ENCODE data around the gene F11R. TPM values are rescaled to one million over a fixed set of nuclear protein-coding genes. Genes with fewer than 3 reads are reported as not detected.
"Not testable (repeated sequence)": the region's sequence is repeated elsewhere in the genome, so short reads cannot be mapped to it uniquely, and the experiment has no call there.

Gene F11R
- total RNA-seq, 1 donor from 2014 or later = 92.2 TPM

DNA sequence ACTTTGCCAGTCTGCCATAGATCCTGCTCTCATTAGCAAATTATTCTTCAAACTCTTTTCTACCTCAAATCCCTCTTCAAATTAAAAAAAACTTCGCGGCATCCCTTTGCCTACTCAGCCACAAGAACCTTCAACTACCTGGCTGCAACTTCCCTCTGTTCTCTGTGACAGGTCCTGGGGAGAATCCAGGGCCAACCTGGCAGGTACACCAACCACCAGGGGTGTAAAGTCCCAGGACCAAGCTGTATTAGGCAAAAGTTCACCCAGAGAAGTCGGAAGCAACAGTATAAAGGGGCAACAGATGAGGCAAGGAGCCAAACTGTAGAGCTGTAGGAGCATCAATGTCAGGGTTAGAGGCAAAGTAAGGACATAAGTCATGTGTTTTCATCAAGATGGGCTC is 48.0 kb downstream of the F11R start:
- no peak for DNase-seq (ENCODE audit: low read depth in 2 of 2)

DNA sequence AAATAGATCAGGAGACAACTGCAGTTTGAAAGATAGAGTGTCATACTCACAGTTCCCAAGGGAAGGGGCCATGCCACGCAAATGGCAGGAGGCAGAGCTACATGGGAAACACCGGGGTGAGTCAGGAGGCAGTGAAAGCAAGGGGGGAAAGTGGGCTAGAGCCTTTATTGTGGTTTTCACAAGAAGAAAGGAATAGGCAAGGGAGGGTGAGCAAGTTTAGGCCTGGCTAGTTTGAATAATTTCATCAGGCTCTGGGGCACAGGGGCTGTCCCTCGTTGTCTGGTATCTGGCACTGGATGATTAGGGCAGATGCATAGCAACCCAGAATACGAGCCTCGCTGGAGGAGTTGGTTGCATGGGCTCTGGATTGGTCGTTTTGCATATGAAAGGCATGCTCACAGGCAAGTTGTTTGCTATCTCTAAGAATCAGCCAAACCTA is 49.3 kb downstream of the F11R start:
- DNase-seq (ENCODE audit: low read depth in 2 of 2) = no peak

DNA sequence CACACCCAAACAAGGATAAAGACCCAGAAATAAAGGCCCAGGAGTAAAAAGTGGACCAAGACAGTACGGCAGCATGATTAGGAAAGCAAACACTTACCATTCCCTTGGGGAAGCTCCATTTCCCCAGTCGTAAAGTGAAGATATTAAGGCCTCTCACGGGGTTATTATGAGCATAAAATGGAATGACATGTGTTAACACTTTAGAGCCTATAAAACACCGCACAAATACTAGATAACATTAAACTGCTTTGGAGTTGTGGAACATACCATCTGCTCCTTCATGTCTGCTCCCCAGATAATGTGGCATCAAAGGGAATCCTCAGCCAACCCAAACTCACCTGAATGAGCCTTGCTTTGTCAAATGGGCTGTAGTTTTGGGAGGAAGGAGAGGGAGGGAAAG is 57.4 kb downstream of the F11R start:
- no peak for DNase-seq (ENCODE audit: low read depth in 2 of 2)

DNA sequence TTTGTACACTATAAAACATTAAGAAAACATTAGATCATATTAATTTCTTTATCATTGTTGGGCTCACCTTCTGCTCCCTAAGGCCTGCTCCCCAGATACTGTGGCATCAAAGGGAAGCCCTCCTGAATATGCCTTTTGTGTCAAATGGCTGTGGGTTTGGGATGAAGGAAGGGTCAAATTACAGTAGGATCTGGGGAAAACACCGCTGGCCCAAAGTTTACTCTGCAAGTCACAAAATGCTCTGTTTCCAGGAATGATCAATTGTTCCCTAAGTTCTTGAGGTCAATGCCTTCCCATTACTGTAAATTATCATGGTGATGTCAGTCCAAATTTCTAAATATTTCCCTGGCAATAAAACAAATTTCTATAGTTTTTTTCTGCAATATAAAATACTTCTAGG is 59.5 kb downstream of the F11R start:
- no peak for DNase-seq (ENCODE audit: low read depth in 2 of 2)

DNA sequence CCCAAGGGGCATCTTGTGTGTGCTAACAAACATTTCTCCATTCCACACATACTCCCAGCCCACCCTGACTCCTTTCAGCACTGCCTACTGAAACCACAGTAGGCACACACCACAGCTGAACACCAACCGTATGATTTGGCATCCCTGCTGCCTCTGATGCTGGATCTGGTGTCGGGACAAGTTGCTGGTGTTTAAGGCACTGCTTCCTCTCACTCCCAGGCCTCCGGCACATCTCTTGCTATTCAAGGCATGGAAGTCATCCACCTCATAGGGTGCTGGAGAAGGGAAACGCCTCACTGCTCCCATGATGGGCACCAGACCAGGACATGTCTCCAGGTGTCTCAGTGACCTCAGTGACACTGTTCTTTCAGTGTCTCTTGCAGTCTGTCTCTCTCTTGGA is 64.0 kb downstream of the F11R start:
- no peak for DNase-seq (ENCODE audit: low read depth in 2 of 2)

DNA sequence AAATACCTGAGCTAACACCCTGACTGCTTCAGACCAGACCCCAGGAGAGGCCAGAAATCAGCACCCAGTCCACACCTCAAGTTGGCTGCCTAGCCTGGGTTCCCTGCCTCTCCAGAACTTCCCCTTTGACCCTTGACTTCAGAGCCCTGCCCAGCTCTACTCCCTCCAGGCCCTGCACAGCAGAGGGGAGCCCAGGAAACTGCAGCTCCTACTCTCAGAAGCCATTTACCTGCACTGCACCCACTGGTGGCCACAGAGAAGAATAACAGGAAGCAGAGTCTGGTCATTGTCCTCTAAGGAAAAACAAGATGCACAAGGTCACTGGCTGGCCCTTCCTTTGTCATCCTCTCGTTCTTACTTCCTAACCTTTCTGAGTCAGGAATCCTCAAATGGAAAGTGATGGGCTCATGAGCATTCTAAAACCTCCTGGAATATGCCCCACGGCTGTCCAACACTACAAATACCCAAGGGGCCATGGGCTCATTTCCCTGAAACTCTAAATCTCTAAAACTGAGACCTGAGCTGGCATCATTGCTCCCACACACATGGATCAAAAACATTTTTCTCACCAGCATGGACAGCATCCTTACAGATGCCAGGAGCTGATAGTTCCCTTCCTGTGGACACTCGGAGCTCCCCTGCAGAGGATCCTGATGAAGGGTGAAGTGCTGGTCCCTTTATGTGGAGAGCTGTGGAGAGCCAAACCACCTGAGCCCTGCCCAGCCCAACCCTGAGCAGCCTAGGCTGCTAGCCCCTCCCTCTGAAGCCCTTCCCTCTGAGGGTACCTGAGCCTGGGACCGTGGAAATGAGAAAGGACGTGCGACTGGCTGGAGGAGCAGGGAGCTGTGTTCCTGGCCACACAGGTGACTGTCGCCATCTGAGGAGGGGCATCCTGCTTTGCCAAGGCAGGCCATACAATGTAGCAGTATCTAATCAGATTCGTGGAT is 66.5 kb downstream of the F11R start, which contains the start of gene ITLN2:
TSS of gene ITLN2 (minus strand) at position 652 of the 947 bp plus-strand sequence. CDS start at position 584, 68 bp downstream.
- peak in 1 of 2 donors; percentile 10 for DNase-seq (ENCODE audit: low read depth in 2 of 2)

DNA sequence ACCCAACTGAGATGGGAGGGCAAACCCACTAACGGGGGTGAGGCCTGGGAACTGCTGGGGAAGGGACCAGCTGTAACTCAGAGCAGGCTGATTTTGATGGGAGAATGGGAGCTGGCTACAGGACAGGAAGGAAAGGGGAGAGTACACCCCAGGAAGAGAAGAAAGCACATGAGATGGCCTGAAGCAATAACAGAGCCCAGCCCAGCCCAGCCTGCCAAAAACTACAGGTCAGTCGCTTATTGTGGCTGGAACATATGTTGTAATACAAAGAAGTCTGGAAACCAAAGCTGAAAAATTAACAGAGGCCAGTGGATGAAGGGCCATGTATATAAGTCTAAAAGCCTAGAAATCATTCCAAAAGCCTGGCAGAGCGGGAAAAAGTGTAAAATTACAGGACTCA is 67.9 kb downstream of the F11R start:
- no peak for DNase-seq (ENCODE audit: low read depth in 2 of 2)

DNA sequence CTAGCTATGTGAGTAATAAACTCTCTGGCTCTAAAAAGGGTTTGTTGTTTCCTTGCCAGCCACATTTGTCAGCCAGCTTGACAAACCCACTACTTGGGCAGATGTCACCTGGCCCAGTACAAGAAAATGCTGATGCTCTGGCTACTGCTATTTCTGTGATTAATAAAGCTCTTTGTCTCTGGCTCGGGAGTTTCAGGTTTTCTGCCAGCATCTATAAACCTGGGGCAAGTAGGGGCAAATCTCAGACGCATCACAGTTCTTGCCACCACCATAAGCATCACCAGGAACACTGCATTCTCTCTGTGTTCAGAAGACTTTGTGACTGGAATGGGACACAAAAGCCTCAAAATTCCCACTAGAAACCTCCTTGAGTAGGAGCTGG is 68.8 kb downstream of the F11R start:
- DNase-seq (ENCODE audit: low read depth in 2 of 2) = no peak

DNA sequence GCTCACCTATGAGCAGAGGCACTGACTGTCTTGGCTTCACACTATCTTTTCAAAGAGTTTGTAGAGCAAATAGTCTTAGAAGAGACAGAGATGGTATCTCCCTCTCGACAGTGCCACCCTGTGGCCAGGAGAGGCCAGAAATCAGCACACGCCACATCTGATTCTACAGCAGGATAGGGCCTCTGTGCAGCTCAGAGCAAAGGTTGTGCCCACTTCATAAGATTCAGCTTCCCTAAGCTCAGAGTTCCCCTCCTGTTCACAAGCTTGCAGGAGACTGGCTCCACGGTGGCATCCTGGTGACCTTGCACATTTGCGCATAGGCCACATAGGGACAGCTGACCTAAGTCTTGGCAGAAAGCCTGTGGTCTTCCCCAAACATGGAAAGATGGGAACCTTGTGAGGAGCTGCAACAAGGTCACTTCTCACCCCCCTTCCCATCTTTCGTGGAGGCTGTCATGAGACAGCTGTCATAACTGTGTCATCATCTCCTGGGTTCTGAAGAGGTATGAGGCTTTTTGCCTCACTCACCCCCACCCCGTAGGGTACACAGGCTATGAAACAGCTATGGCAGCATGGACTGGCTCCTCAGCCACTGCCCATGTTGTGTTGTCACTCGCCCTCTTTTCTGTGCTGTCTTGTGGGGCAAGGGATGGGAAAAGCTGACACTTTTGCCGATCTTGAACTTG is 69.4 kb downstream of the F11R start:
- peak; percentile 18 to 52 for DNase-seq (ENCODE audit: low read depth in 2 of 2)

DNA sequence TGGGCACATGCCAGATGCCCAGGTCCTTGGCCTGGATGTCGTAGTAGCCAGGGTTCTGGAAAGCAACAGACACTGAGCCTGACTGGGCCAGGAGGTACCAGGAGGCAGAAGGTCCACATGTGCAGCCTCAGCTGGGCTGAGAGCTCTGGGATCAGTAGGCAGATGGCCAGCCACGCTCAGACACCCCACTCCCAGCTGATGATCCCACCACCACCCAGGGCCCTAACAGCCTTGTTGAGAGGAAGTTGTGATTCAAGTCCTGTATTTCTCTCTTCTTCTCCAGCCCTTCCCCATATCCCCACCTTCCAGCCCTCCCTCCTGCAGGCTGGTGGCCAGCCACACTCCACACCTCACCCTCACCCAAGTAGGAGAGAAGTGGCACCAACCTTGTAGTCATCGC is 70.3 kb downstream of the F11R start:
- DNase-seq (ENCODE audit: low read depth in 2 of 2) = no peak

DNA sequence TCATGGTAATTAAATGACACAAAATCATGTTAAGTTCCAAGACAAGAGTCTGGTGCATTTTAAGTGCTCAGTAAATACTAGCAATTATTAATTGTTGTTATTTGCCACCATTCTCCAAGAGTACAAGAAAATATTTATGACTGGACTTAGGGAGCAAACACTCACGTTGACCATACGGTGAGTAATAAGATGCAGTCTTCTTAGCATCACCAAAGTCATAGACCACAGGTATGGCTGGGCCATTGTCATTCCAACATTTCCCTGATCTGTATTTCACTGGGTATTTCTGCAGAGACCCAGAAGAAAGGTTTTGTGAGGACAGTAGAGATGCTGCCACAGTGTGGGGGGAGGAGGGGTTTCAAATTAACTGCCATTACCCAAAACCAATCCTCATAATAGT is 71.1 kb downstream of the F11R start:
- DNase-seq (ENCODE audit: low read depth in 2 of 2) = no peak

DNA sequence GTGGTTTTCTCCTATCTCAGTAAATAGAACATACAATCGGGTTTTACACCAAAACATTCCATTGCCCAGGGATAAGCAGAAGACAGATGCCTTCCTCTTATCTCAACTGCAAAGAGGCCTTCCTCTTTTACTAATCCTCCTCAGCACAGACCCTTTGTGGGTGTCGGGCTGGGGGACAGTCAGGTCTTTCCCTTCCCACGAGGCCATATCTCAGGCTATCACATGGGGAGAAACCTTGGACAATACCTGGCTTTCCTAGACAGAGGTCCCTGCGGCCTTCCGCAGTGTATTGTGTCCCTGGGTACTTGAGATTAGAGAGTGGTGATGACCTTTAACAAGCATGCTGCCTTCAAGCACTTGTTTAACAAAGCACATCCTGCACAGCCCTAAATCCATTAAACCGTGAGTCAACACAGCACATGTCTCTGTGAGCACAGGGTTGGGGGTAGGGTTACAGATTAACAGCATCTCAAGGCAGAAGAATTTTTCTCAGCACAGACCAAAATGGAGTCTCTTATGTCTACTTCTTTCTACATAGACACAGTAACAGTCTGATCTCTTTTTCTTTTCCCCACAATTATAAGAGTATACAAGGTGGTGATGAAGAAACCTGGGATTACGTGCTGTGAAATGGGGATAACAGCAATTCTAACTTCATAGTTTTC is 71.6 kb downstream of the F11R start:
- DNase-seq (ENCODE audit: low read depth in 2 of 2) = not testable (repeated sequence)

DNA sequence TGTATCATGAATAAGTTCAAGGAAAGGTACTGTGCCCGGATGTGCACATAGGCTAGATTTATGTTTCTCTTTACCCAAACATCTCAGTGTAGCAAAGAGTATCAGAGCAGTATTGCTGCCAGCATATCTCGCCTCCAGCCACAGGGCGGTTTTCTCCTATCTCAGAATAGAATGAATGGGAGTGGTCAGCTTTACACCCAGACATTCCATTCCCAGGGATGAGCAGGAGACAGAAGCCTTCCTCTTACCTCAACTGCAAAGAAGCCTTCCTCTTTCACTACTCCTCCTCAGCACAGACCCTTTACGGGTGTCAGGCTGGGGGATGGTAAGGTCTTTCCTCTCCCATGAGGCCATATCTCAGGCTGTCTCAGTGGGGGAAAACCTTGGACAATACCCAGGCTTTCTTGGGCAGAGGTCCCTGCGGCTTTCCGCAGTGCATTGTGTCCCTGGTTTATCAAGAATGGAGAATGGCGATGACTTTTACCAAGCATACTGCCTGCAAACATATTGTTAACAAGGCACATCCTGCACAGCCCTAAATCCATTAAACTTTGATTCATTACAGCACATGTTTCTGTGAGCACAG is 73.7 kb downstream of the F11R start:
- DNase-seq (ENCODE audit: low read depth in 2 of 2) = not testable (repeated sequence)

DNA sequence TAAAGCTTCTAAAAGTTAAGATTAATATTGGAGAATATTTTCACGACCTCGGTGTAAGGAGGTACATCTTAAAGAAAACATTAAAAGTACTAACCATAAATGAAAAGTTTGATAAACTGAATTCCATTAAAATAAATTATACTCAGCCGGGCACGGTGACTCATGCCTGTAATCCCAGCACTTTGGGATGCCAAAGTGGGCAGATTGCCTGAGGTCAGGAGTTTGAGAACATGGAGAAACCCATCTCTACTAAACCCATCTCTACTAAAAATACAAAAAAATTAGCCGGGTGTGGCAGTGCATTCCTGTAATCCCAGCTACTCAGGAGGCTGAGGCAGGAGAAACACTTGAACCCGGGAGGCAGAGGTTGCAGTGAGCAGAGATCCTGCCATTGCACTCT is 75.1 kb downstream of the F11R start:
- not testable (repeated sequence) for DNase-seq (ENCODE audit: low read depth in 2 of 2)

Other genes with a start within 250 kb of the F11R start
- not detected in 2 replicates for gene LY9, start 225.0 kb downstream of the F11R start, total RNA-seq
- not detected in 2 replicates for gene CD244, start 158.3 kb downstream of the F11R start, total RNA-seq
- gene ITLN1, start 136.0 kb downstream of the F11R start, total RNA-seq = not detected in 2 replicates
- not detected in 2 replicates for gene ITLN2, start 66.3 kb downstream of the F11R start, total RNA-seq
- 6.0 and 6.7 TPM in 2 replicates for gene TSTD1, start 17.8 kb upstream of the F11R start, total RNA-seq
- gene USF1, start 24.8 kb upstream of the F11R start, total RNA-seq = 83.2 and 94.9 TPM in 2 replicates
- gene ARHGAP30, start 48.7 kb upstream of the F11R start, total RNA-seq = not detected in 2 replicates
- under 0.01 and 0.26 TPM in 2 replicates for gene NECTIN4, start 68.4 kb upstream of the F11R start, total RNA-seq
- gene KLHDC9, start 77.2 kb upstream of the F11R start, total RNA-seq = 0.76 and 1.7 TPM in 2 replicates
- 27.7 and 31.1 TPM in 2 replicates for gene PFDN2, start 96.9 kb upstream of the F11R start, total RNA-seq
- 8.6 and 10.0 TPM in 2 replicates for gene NIT1, start 97.0 kb upstream of the F11R start, total RNA-seq
- gene DEDD, start 111.5 kb upstream of the F11R start, total RNA-seq = 32.3 and 60.6 TPM in 2 replicates
- gene UFC1, start 132.8 kb upstream of the F11R start, total RNA-seq = 108 and 127 TPM in 2 replicates
- 3.3 and 5.6 TPM in 2 replicates for gene USP21, start 138.3 kb upstream of the F11R start, total RNA-seq
- 13.0 and 18.3 TPM in 2 replicates for gene PPOX, start 145.3 kb upstream of the F11R start, total RNA-seq
- gene B4GALT3, start 156.4 kb upstream of the F11R start, total RNA-seq = 17.5 and 28.6 TPM in 2 replicates
- gene ADAMTS4, start 177.9 kb upstream of the F11R start, total RNA-seq = 12.5 and 15.8 TPM in 2 replicates
- 196 and 206 TPM in 2 replicates for gene NDUFS2, start 181.2 kb upstream of the F11R start, total RNA-seq
- 0.13 and 0.26 TPM in 2 replicates for gene FCER1G, start 194.1 kb upstream of the F11R start, total RNA-seq
- not detected in 2 replicates for gene APOA2, start 202.5 kb upstream of the F11R start, total RNA-seq
- gene TOMM40L, start 204.9 kb upstream of the F11R start, total RNA-seq = 12.2 and 14.4 TPM in 2 replicates
- not detected in 2 replicates for gene NR1I3, start 217.1 kb upstream of the F11R start, total RNA-seq
- not detected in 2 replicates for gene PCP4L1, start 237.6 kb upstream of the F11R start, total RNA-seq